Measurements from ENCODE around the gene CIRBP. TPM values are rescaled to one million over a fixed set of nuclear protein-coding genes. Genes with fewer than 3 reads are reported as not detected.

The CIRBP gene
- total and polyA plus RNA-seq, 9 donors = 602 to 1,254 (median 855) TPM

- intact Hi-C loops (cut with DNase I) = loop anchor here in 1 of 4 donors (10.0 kb wide), 1 partner anchor 311 kb away; the partner anchor contains the start of gene ARID3A
- no peaks in the 10 kb centered on the region for H3K9me3 ChIP-seq
- DNase-seq = no peak
- peaks cover 4% of the 10 kb centered on the region for H3K27me3 ChIP-seq
- TF ChIP-seq POLR2A (IDR thresholded peaks at IDR 0.05) = no peak
- TF ChIP-seq, protein P1, sequence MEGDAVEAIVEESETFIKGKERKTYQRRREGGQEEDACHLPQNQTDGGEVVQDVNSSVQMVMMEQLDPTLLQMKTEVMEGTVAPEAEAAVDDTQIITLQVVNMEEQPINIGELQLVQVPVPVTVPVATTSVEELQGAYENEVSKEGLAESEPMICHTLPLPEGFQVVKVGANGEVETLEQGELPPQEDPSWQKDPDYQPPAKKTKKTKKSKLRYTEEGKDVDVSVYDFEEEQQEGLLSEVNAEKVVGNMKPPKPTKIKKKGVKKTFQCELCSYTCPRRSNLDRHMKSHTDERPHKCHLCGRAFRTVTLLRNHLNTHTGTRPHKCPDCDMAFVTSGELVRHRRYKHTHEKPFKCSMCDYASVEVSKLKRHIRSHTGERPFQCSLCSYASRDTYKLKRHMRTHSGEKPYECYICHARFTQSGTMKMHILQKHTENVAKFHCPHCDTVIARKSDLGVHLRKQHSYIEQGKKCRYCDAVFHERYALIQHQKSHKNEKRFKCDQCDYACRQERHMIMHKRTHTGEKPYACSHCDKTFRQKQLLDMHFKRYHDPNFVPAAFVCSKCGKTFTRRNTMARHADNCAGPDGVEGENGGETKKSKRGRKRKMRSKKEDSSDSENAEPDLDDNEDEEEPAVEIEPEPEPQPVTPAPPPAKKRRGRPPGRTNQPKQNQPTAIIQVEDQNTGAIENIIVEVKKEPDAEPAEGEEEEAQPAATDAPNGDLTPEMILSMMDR (IDR thresholded peaks at IDR 0.05) = no peak
- TF ChIP-seq EP300 (IDR thresholded peaks at IDR 0.05) = no peak
- peaks cover 26% of the 10 kb centered on the region for H3K4me1 ChIP-seq (ENCODE audit: insufficient read depth)
- H3K4me3 ChIP-seq = no peak overlapping the region
- H3K27ac ChIP-seq = no peak overlapping the region
- H3K36me3 ChIP-seq = no peaks in the 10 kb centered on the region
- WGBS, 3 donors = 68 to 73% (median 71%) methylated on average over 29 to 39 of the region's 39 CpGs
These were observed 33.2 kb upstream of the CIRBP start for GRCh38 chr19:1235625-1236538.

GRCh38 chr19:1236576-1236975, 32.6 kb upstream of the CIRBP start:
- intact Hi-C loops (cut with DNase I) = loop anchor here in 1 of 4 donors (10.0 kb wide), 1 partner anchor 312 kb away; the partner anchor contains the start of gene ARID3A
- H3K27me3 ChIP-seq = peaks cover 4% of the 10 kb centered on the region
- no peak for DNase-seq
- no peaks in the 10 kb centered on the region for H3K9me3 ChIP-seq
- H3K4me3 ChIP-seq = peak overlapping the region; percentile 37
- H3K36me3 ChIP-seq = no peaks in the 10 kb centered on the region
- peaks cover 28% of the 10 kb centered on the region for H3K4me1 ChIP-seq (ENCODE audit: insufficient read depth)
- 8 to 19% (median 12%) methylated on average over 18 to 42 of the region's 42 CpGs for WGBS, 3 donors
- peak overlapping the region in 1 of 2 donors; percentile 48 for H3K27ac ChIP-seq
- TF ChIP-seq EP300 (IDR thresholded peaks at IDR 0.05) (no peak), POLR2A (IDR thresholded peaks at IDR 0.05) (no peak)
- TF ChIP-seq, protein P1 (IDR thresholded peaks at IDR 0.05) = no peak

- Histone ChIP-seq H3K27ac (peak overlapping the region in 1 of 2 donors; percentile 48), H3K36me3 (no peaks in the 10 kb centered on the region), H3K9me3 (no peaks in the 10 kb centered on the region), H3K27me3 (peaks cover 4% of the 10 kb centered on the region), H3K4me1 (ENCODE audit: insufficient read depth) (peaks cover 28% of the 10 kb centered on the region), H3K4me3 (peak overlapping the region; percentile 37)
- no peak for TF ChIP-seq POLR2A (IDR thresholded peaks at IDR 0.05)
- TF ChIP-seq, protein P1 (IDR thresholded peaks at IDR 0.05) = no peak
- no peak for TF ChIP-seq EP300 (IDR thresholded peaks at IDR 0.05)
- 0 to 2% (median 1%) methylated on average over 37 to 60 of the region's 60 CpGs for WGBS, 3 donors
- DNase-seq = peak in 3 of 5 donors; percentile 65 to 73 (median 70)
- intact Hi-C loops (cut with DNase I) = loop anchor here in 1 of 4 donors (10.0 kb wide), 1 partner anchor 312 kb away; the partner anchor contains the start of gene ARID3A
These were observed 32.0 kb upstream of the CIRBP start for GRCh38 chr19:1237027-1237659.

GRCh38 chr19:1237754-1238368, 31.3 kb upstream of the CIRBP start, which contains the start of gene CBARP:
TSS of gene CBARP (minus strand) at chr19:1238005. CDS start at chr19:1236100, 1,905 bp downstream.
- TF ChIP-seq, protein P1 (IDR thresholded peaks at IDR 0.05) = no peak
- no peak for TF ChIP-seq EP300 (IDR thresholded peaks at IDR 0.05)
- Histone ChIP-seq H3K27me3 (peaks cover 4% of the 10 kb centered on the region), H3K36me3 (no peaks in the 10 kb centered on the region), H3K27ac (peak within 1 kb of the TSS; percentile 81 to 89), H3K9me3 (no peaks in the 10 kb centered on the region), H3K4me1 (ENCODE audit: insufficient read depth) (peaks cover 22% of the 10 kb centered on the region), H3K4me3 (peak within 1 kb of the TSS; percentile 37)
- 1% methylated on average over 36 to 87 of the region's 87 CpGs for WGBS, 3 donors
- intact Hi-C loops (cut with DNase I) = loop anchor here in 1 of 4 donors (10.0 kb wide), 1 partner anchor 313 kb away; the partner anchor contains the start of gene ARID3A
- DNase-seq = peak; percentile 52 to 82 (median 76)
